OCI-LY1 (cell line): ENCODE results near the gene PNPLA7.
A peak's percentile ranks its signal among the peaks of the same experiment; 100 is the strongest.

Source experiments
- H2AFZ ChIP-seq: fragments of 200-600 bp; sonication (generic), shearing (Covaris generic); 2 replicates; pipeline ENCODE4 v1.6.0; 2014; ENCODE audit warnings: antibody characterized with exemption, mild to moderate bottlenecking, low read length
- H3F3A ChIP-seq: fragments of 200-600 bp; sonication (generic), shearing (Covaris generic); 2 replicates; pipeline ENCODE4 v1.6.0; 2014; ENCODE audit warnings: mild to moderate bottlenecking, antibody characterized with exemption, low read length, moderate library complexity; ENCODE audit not compliant: insufficient read depth
- H3K27ac ChIP-seq: fragments of 200-600 bp; sonication (generic); 2 replicates; pipeline ENCODE4 v1.5.1; 2014; ENCODE audit warnings: low read length, mixed run types, mild to moderate bottlenecking, low read depth; ENCODE audit not compliant: poor library complexity, severe bottlenecking
- H3K27me3 ChIP-seq: fragments of 200-600 bp; sonication (generic); 2 replicates; pipeline ENCODE4 v1.6.0; 2014; ENCODE audit warnings: antibody characterized with exemption, mild to moderate bottlenecking, low read length, moderate library complexity; ENCODE audit not compliant: insufficient read depth
- H3K36me3 ChIP-seq: fragments of 200-600 bp; sonication (generic); 2 replicates; pipeline ENCODE4 v1.6.1; 2014; ENCODE audit warnings: mild to moderate bottlenecking, antibody characterized with exemption, low read length, moderate library complexity, mixed read lengths; ENCODE audit not compliant: insufficient read depth
- H3K4me1 ChIP-seq: fragments of 200-600 bp; sonication (generic); 2 replicates; pipeline ENCODE4 v1.5.1; 2014; ENCODE audit warnings: mild to moderate bottlenecking, low read length, moderate library complexity; ENCODE audit not compliant: insufficient read depth, severe bottlenecking
- H3K4me2 ChIP-seq: fragments of 200-600 bp; sonication (generic), shearing (Covaris generic); 2 replicates; pipeline ENCODE4 v1.6.1; 2014; ENCODE audit warnings: low read length
- H3K4me3 ChIP-seq: fragments of 200-600 bp; sonication (generic); 2 replicates; pipeline ENCODE4 v1.5.1; 2014; ENCODE audit warnings: low read length, low read depth, mild to moderate bottlenecking, mixed read lengths; ENCODE audit not compliant: poor library complexity, severe bottlenecking
- H3K79me2 ChIP-seq: fragments of 200-600 bp; shearing (Covaris generic); 2 replicates; pipeline ENCODE4 v1.6.1; 2016; ENCODE audit warnings: mixed run types, low read length, mixed read lengths; ENCODE audit not compliant: insufficient read depth
- H3K9ac ChIP-seq: fragments of 200-600 bp; sonication (generic), shearing (Covaris generic); 2 replicates; pipeline ENCODE4 v1.6.1; 2014; ENCODE audit warnings: mild to moderate bottlenecking, low read length, mixed read lengths
- H3K9me2 ChIP-seq: fragments of 200-600 bp; sonication (generic), shearing (Covaris generic); 2 replicates; pipeline ENCODE4 v1.6.1; 2014; ENCODE audit warnings: low read depth, mild to moderate bottlenecking, low read length, mixed read lengths
- H3K9me3 ChIP-seq: fragments of 200-600 bp; shearing (Covaris generic); 2 replicates; pipeline ENCODE4 v1.6.1; 2014; ENCODE audit warnings: low read length, mixed read lengths
- H4K20me1 ChIP-seq: fragments of 200-600 bp; sonication (generic), shearing (Covaris generic); 2 replicates; pipeline ENCODE4 v1.6.0; 2016; ENCODE audit warnings: mild to moderate bottlenecking, low read length; ENCODE audit not compliant: insufficient read depth
- CTCF ChIP-seq: fragments of 200-600 bp; sonication (generic), shearing (Covaris generic); IDR thresholded peaks from 2 replicates; pipeline ENCODE4 v1.5.1; 2017; ENCODE audit warnings: mild to moderate bottlenecking, antibody characterized with exemption, low read length, moderate library complexity, mixed read lengths
- EZH2 ChIP-seq: fragments of 200-600 bp; sonication (generic), shearing (Covaris generic); IDR thresholded peaks from 2 replicates; pipeline ENCODE4 v1.8.0; 2017; ENCODE audit warnings: borderline replicate concordance, mixed run types, mild to moderate bottlenecking, antibody characterized with exemption, low read length, moderate library complexity, mixed read lengths

PNPLA7 gene

GRCh38 chr9:137421838-137422603 lies 128.2 kb downstream of the PNPLA7 start:
- no peaks in the 10 kb centered on the region for H3K9me3 ChIP-seq
- peak overlapping the region; percentile 78 for H3K9ac ChIP-seq
- TF ChIP-seq EZH2 (no peak), CTCF (no peak)
- peaks cover 5% of the 10 kb centered on the region; the same call in 1 of the 2 replicates for H3K27me3 ChIP-seq
- no peak overlapping the region for H3K27ac ChIP-seq
- H4K20me1 ChIP-seq: no peaks in the 10 kb centered on the region
- no peaks in the 10 kb centered on the region for H3F3A ChIP-seq
- peak overlapping the region; percentile 93 for H3K4me2 ChIP-seq
- peak overlapping the region; percentile 87 for H3K4me3 ChIP-seq
- peak overlapping the region; percentile 15; the same call in 1 of the 2 replicates for H2AFZ ChIP-seq
- H3K36me3 ChIP-seq: no peaks in the 10 kb centered on the region
- H3K9me2 ChIP-seq: no peaks in the 10 kb centered on the region
- H3K79me2 ChIP-seq: no peaks in the 10 kb centered on the region
- H3K4me1 ChIP-seq: peaks cover 30% of the 10 kb centered on the region

GRCh38 chr9:137417161-137418021 lies 132.8 kb downstream of the PNPLA7 start:
- H3K9me2 ChIP-seq: no peaks in the 10 kb centered on the region
- no peaks in the 10 kb centered on the region for H3K79me2 ChIP-seq
- TF ChIP-seq EZH2 (no peak), CTCF (no peak)
- H3F3A ChIP-seq: no peaks in the 10 kb centered on the region
- no peaks in the 10 kb centered on the region for H3K9me3 ChIP-seq
- no peaks in the 10 kb centered on the region for H3K36me3 ChIP-seq
- no peak overlapping the region for H2AFZ ChIP-seq
- peak overlapping the region; percentile 56 for H3K4me3 ChIP-seq
- H3K27me3 ChIP-seq: no peaks in the 10 kb centered on the region
- H3K4me2 ChIP-seq: peak overlapping the region; percentile 56
- H4K20me1 ChIP-seq: no peaks in the 10 kb centered on the region
- no peak overlapping the region for H3K27ac ChIP-seq
- peak overlapping the region; percentile 44; the same call in 1 of the 2 replicates for H3K9ac ChIP-seq
- H3K4me1 ChIP-seq: peaks cover 24% of the 10 kb centered on the region

GRCh38 chr9:137416563-137417151 lies 133.5 kb downstream of the PNPLA7 start:
- TF ChIP-seq CTCF (no peak), EZH2 (no peak)
- H3K36me3 ChIP-seq: no peaks in the 10 kb centered on the region
- H3K27ac ChIP-seq: no peak overlapping the region
- no peaks in the 10 kb centered on the region for H4K20me1 ChIP-seq
- 0 out of 2 replicates have a peak overlapping the region, but pooled peaks have one; percentile 56 for H3K4me2 ChIP-seq
- no peaks in the 10 kb centered on the region for H3F3A ChIP-seq
- no peak overlapping the region for H3K4me3 ChIP-seq
- no peaks in the 10 kb centered on the region for H3K79me2 ChIP-seq
- no peaks in the 10 kb centered on the region for H3K9me2 ChIP-seq
- H3K9me3 ChIP-seq: no peaks in the 10 kb centered on the region
- H3K4me1 ChIP-seq: peaks cover 24% of the 10 kb centered on the region
- no peak overlapping the region for H3K9ac ChIP-seq
- H3K27me3 ChIP-seq: no peaks in the 10 kb centered on the region
- H2AFZ ChIP-seq: no peak overlapping the region
